ENCODE data around the gene SYNGR4.
"Not testable (repeated sequence)": the region's sequence is repeated elsewhere in the genome, so short reads cannot be mapped to it uniquely, and the experiment has no call there.

The SYNGR4 gene

DNA sequence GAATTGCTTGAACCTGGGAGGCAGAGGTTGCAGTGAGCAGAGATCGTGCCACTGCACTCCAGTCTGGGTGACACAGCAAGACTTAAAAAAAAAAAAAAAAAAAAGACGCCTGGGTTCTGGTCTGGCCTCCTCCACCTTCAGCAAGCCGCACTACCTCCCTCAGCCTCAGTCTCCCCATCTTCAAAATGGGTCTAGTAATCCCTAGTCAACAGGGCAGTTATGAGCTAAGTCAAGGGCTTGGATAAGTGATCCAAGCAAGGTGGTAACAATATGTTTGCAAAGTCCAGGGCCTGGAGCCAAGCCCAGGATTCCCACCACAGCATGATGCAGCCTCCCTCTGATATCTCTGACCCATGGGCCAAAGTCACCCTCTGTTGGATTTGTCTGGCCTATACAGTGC is 22.8 kb downstream of the SYNGR4 start:
- TF ChIP-seq, protein P1, sequence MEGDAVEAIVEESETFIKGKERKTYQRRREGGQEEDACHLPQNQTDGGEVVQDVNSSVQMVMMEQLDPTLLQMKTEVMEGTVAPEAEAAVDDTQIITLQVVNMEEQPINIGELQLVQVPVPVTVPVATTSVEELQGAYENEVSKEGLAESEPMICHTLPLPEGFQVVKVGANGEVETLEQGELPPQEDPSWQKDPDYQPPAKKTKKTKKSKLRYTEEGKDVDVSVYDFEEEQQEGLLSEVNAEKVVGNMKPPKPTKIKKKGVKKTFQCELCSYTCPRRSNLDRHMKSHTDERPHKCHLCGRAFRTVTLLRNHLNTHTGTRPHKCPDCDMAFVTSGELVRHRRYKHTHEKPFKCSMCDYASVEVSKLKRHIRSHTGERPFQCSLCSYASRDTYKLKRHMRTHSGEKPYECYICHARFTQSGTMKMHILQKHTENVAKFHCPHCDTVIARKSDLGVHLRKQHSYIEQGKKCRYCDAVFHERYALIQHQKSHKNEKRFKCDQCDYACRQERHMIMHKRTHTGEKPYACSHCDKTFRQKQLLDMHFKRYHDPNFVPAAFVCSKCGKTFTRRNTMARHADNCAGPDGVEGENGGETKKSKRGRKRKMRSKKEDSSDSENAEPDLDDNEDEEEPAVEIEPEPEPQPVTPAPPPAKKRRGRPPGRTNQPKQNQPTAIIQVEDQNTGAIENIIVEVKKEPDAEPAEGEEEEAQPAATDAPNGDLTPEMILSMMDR (IDR thresholded peaks at IDR 0.05; ENCODE audit: borderline replicate concordance, insufficient read depth, low read depth, low read length): no peak
- H3K4me3 ChIP-seq (ENCODE audit: low read depth, low read length): no peak overlapping the region

DNA sequence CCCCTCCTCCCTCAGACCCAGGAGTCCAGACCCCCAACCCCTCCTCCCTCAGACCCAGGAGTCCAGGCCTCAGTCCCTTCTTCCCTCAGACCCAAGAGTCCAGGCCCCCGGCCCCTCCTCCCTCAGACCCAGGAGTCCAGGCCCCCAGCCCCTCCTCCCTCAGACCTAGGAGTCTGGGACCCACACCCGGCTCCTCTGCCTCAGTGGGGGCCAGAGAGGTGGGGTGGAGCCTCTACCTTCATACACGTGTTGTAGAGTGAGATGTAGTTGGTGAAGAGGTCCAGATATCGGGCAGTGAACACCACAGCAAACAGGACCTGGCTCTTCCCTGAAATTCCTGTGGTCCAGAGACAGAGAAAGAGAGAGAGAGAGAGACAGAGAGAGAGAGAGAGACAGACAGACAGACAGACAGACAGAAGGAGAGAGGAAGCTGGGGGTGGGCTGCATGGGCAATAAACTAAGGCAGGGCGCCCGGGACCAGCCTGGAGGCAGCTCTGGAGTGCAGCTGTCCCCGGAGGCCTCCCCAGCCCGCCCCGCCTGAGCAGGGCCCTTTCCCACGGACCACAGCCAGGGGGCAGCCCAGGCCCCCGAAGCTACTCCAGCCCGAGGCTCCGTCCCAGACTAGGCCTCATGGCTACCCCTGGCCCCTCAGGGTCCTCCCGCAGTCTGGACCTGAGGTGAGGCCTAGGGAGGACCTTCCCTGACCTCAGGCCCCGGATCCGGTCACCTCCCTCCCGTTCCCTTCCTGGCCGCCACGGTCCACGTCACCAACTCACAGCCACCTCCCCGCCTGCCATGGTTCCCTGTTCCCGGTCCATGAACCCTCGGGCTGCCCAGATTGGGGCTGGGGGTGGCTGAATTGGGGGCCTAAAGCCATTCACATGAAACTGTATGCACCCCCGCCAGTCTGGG is 26.3 kb downstream of the SYNGR4 start:
- TF ChIP-seq, protein P1 (IDR thresholded peaks at IDR 0.05; ENCODE audit: borderline replicate concordance, insufficient read depth, low read depth, low read length): peak; percentile 62
- peak overlapping the region; percentile 82 for H3K4me3 ChIP-seq (ENCODE audit: low read depth, low read length)

DNA sequence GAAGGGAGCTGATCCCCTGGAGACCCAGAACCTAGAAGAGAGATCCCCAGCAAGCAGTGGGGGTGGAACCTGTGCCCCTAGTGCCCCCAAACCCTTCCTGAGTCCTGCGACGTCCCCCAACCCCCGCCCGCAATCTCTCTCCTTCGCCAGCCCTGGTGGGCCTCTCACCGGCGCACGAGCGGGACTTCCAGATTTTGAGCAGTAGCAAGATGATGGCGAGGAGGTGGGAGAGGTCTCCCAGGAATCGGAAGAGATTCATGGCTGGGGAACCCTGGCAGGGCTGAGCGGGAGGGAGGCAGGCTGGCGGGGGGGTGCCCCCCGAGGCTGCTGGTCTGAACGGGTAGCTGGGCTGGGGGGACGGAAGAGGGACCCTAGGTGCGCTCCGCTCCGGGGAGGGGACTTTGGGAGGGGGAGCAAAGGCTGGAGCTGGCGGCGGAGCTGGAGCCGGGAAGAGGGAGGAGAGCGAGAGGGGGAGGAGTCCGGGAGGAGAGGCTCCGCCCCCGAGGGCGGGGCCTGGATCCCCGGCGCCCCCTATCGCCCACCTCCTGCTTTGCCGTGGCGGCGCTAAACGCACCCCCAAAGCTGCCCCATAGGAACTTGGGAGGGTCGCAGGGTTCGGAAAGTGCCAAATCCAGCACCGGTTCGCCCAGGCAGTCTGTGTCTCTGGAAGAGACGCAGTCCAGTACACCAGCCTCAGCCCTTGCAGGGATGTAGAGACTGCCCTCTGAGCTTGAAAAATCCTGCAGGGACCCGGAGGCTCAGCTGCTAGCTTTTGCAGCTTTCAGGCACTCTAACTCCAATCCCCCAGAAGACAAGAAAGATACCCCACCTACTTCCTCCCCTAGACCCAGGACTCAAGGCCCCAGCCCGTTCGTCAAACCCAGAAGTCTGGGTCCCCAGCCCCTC is 27.2 kb downstream of the SYNGR4 start, which contains the start of gene KDELR1:
Gene KDELR1, minus strand, starts transcription at position 452 of the 906 bp plus-strand sequence. Its CDS starts 193 bp downstream, at position 259.
- TF ChIP-seq, protein P1 (IDR thresholded peaks at IDR 0.05; ENCODE audit: borderline replicate concordance, insufficient read depth, low read depth, low read length): peak; percentile 98
- peak within 1 kb of the TSS; percentile 82 for H3K4me3 ChIP-seq (ENCODE audit: low read depth, low read length)

DNA sequence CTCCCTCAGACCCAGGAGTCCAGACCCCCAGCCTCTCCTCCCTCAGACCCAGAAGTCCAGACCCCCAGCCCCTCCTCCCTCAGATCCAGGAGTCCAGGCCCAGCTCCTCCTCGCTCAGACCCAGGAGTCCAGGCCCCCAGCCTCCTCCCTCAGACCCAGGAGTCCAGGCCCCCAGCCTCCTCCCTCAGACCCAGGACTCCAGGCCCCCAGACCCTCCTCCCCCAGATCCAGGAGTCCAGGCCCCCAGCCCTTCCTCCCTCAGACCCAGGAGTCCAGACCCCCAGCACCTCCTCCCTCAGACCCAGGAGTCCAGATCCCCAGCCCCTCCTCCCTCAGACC is 27.8 kb downstream of the SYNGR4 start:
- not testable (repeated sequence) for H3K4me3 ChIP-seq (ENCODE audit: low read depth, low read length)

DNA sequence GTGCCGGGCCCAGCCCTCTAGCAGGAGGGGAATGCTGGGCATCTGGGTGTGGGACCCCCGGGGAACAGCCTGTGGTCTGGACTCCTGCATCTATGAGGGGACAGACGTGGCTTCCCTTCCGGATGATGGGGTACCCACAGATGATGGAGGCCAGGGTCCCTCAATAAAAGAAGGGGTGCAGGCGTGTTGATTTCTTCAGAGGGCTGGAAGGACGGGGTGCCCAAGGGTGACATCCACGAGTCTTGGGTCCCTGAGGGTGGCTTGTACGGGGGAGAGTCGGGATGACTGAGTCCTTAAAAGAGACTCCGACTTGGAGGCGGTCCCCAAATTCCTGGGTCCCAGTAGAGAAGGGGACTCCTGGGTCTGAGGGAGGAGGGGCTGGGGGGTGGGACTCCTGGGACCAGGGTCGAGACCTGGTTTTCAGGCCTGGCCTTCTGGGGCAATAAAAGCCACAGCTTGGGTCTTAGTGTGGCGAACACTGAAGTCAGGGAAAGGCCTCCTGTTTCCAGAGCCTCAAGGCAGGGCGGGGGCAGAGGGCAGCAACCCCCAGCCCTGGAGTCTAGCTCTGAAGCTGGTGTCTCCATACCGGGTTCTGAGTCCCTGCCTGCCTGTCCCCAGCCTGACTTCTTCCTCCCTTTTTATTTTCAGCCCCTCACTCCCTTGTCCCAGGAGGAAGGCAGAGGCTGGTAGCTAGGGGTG is 28.8 kb downstream of the SYNGR4 start:
- TF ChIP-seq, protein P1 (IDR thresholded peaks at IDR 0.05; ENCODE audit: borderline replicate concordance, insufficient read depth, low read depth, low read length): no peak
- no peak overlapping the region for H3K4me3 ChIP-seq (ENCODE audit: low read depth, low read length)

DNA sequence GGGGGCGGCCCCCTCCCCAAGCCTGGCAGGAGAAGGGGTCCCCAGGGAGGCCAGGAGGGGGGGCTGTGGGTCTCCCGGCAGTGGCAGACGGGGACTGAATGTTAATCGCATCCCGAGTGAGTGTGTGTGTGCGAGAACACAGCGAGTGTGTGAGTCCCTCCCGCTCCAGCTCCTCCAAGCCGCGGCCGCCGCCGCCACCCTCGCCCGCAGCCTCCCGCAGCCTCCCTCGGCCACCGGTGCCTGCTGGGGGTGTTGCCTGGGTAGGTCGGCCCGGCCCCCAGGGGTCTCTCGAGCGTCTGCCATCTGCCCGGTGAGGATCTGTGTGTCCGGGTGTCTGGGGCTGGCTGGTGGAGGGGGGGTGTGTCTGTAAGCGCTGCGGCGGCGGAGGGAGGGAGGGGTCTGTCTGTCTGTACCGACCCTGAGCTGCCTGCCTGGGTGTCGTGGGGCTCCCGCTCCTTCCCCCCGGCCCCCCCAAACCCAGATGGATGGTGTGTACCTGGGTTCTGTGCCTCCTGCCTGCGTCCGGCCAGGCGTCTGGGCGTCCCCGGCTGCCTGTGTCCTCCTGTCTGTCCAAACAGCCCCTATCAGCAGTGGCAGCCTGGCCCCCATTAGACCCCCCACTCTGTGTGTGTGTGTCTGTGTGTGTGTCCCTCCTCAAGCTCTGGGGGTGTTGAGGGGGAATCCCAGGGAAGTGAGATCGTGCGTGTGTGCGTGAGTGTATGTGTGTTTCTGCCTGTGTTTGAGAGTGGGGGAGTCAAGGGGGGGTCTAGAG is 29.6 kb downstream of the SYNGR4 start, which contains the start of gene GRIN2D:
Gene GRIN2D, plus strand, starts transcription at position 110 of the 772 bp plus-strand sequence. CDS start 4,725 bp downstream, outside the sequence.
- no peak within 1 kb of the TSS for H3K4me3 ChIP-seq (ENCODE audit: low read depth, low read length)
- TF ChIP-seq, protein P1 (IDR thresholded peaks at IDR 0.05; ENCODE audit: borderline replicate concordance, insufficient read depth, low read depth, low read length): no peak

Measured in GM12875 (cell line).